Mucosa of rectum (tissue), 2 donors: ENCODE data around the gene CACNA2D2.

Experiments
- H3K27ac ChIP-seq, 2 donors: one replicate each; pipeline ENCODE4 v1.7.0; 2013; ENCODE audit warnings: inconsistent platforms in 2 of 2, low read depth in 2 of 2, low read length in 2 of 2
- H3K27me3 ChIP-seq, 2 donors: one replicate each; pipeline ENCODE4 v1.7.0; 2013; ENCODE audit warnings: low read length in 2 of 2; ENCODE audit not compliant: control insufficient read depth in 2 of 2, insufficient read depth in 2 of 2
- H3K36me3 ChIP-seq, 2 donors: one replicate each; pipeline ENCODE4 v1.7.0; 2013; ENCODE audit warnings: low read length in 2 of 2; ENCODE audit not compliant: control insufficient read depth in 2 of 2, insufficient read depth in 2 of 2
- H3K4me1 ChIP-seq, 2 donors: one replicate each; pipeline ENCODE4 v1.7.0; 2013; ENCODE audit warnings: low read length in 2 of 2, mild to moderate bottlenecking in 1 of 2; ENCODE audit not compliant: control insufficient read depth in 2 of 2, insufficient read depth in 2 of 2
- H3K4me3 ChIP-seq, 2 donors: one replicate each; pipeline ENCODE4 v1.7.0; 2013; ENCODE audit warnings: low read length in 2 of 2
- H3K9ac ChIP-seq, 2 donors: one replicate each; pipeline ENCODE4 v1.7.0; 2013; ENCODE audit warnings: low read length in 2 of 2, low read depth in 1 of 2, mild to moderate bottlenecking in 1 of 2
- H3K9me3 ChIP-seq, 2 donors: one replicate each; pipeline ENCODE4 v1.7.0; 2013; ENCODE audit warnings: low read length in 2 of 2; ENCODE audit not compliant: control insufficient read depth in 2 of 2
- donor health status: healthy.
- donor health status: Normal muscosa, but diverticular disease.

Gene CACNA2D2

DNA sequence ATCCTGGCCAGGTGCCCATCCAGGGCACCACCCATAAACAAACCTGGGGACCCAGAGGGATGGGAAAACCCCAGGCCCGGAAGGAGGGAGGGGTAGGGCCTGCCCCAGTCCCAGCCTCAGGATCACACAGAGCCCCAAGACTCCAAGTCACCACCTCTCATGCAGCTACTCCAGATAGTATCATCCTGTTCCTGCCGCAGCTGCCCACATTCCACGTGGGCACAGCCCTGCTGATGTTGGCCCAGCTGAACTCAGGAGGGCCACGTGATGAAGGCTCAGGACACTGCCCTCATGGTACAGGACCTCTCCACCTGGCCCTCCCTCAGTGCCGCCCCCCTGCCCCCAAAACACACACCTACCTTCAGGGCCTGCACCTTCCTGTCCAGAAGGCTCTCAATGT lies 69.5 kb downstream of the CACNA2D2 start:
- H3K27ac ChIP-seq, result no peak overlapping the region
- no peaks in the 10 kb centered on the region for H3K36me3 ChIP-seq
- H3K4me1 ChIP-seq, result peaks cover 0 to 5% of the 10 kb centered on the region in 2 donors
- H3K4me3 ChIP-seq, result no peak overlapping the region
- H3K27me3 ChIP-seq, result no peaks in the 10 kb centered on the region
- H3K9ac ChIP-seq, result no peak overlapping the region
- no peaks in the 10 kb centered on the region for H3K9me3 ChIP-seq

DNA sequence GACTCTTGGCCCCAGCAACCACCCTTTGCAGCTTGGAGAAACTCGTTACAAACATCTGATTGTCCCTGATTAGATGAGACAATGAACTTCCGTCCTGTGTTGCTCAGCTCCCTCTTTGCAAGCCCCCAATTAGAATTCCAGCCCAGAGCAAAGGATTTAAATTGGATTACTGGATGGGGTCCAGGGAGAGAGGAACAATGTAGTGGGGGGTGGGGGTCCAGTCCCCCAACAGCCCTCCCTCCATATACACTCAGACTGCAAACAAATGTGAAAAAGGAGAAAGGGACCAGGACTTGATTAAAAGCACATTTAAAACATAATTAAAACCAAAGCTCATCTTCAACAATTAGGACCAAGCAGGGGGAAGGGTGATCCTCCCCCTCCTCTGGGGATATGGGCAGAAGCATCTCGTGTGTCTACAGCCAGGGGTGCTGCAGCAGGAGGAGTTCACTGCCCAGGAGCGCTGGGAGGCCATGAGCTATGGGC lies 72.4 kb downstream of the CACNA2D2 start:
- Histone ChIP-seq H3K27ac (no peak overlapping the region), H3K9me3 (no peaks in the 10 kb centered on the region), H3K27me3 (no peaks in the 10 kb centered on the region), H3K4me3 (no peak overlapping the region), H3K4me1 (peaks cover 0 to 8% of the 10 kb centered on the region in 2 donors), H3K36me3 (no peaks in the 10 kb centered on the region), H3K9ac (no peak overlapping the region)

DNA sequence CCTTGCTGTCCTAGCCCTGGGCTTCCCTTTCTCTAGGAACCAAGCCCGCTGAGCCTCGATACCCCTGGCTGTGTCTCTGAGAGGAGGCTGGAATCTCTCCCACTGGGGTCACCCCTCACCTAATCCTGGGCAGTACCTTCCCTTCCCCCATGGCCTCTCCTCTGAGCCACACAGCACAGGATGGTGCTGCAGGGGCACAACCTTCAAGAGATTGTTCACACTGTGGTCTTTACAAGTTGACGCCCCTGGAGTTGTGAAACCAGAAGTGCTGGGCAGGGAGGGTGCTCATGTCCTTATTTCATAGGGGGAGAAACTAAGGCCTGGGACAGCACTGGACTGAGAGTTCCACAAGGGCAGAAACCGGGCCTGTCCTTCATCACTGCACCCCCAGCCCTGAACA lies 73.2 kb downstream of the CACNA2D2 start:
- Histone ChIP-seq H3K36me3 (no peaks in the 10 kb centered on the region), H3K27ac (no peak overlapping the region), H3K4me1 (peaks cover 0 to 10% of the 10 kb centered on the region in 2 donors), H3K9ac (no peak overlapping the region), H3K9me3 (no peaks in the 10 kb centered on the region), H3K27me3 (no peaks in the 10 kb centered on the region), H3K4me3 (no peak overlapping the region)

DNA sequence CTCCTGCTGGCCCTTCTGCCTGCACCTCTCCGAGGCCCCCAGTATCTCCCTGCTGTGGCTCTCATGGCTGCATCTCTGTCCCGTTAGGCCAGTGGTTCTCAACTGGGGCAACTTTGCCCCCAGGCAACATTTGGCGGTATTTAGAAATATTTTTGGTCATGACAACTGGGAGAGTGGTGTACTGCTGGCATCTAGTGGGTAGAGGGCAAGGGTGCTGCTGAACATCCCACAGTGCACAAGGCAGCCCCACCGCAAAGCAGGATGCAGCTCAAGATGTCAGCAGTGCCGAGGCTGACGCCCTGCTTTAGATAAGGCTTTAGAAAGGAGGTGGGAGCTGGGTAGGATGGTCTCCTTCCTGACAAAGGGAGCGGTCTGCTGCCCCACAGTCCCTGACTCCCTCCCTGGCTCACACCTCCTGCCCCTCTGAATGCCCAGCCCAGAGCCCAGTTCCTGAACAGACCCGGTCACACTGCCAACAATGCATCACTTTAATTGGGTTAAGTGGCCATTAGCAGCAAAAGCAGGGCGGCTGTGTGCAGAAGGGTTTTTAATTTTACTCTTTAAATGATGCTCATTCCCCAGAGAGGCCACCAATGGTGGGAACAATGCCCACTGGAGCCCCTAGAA lies 75.3 kb downstream of the CACNA2D2 start:
- Histone ChIP-seq H3K36me3 (no peaks in the 10 kb centered on the region), H3K4me3 (no peak overlapping the region), H3K9ac (no peak overlapping the region), H3K4me1 (peaks cover 0 to 4% of the 10 kb centered on the region in 2 donors), H3K27ac (no peak overlapping the region), H3K9me3 (no peaks in the 10 kb centered on the region), H3K27me3 (no peaks in the 10 kb centered on the region)

DNA sequence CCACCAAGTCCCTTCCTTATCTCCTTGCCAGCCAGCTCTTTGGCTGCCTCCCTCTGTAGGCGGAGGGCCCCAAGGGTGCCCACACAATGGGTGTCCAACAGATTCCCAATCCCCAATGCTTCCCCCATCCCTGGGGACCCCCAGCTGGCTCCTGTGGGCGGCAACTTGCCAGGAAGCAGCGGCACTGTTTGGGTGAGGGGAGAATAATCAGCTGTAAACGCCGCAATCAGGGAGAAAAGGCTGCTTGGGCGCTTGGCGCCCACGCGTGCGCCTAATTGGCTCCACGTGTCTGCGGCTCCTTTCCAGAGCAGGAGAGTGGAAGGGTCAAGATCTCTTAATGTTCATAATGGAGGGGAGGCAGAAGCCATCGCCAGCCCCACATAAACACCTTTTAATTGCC lies 76.2 kb downstream of the CACNA2D2 start:
- H3K27ac ChIP-seq, result no peak overlapping the region

DNA sequence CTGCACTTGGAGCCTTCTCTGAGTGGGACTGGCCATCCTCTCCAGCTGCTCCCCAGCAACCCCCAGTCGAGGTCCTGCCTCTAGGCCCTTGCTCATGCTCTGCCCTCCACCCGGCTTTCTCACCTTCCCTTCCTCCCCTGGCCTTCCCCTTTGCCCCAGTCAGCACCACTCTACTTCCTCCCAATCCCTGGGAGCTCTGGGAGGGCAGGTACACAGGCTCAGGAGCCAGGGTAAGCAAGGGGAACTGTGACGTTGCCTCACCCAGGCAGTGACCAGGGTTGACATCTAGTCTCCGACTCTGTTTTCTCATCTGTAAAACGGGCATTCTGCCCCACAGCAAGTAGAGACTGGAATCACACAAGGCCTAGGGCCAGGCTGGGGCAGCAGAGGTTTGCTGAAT lies 77.5 kb downstream of the CACNA2D2 start:
- H3K36me3 ChIP-seq, result no peaks in the 10 kb centered on the region
- peaks cover 0 to 4% of the 10 kb centered on the region in 2 donors for H3K4me1 ChIP-seq
- H3K27ac ChIP-seq, result no peak overlapping the region
- H3K9me3 ChIP-seq, result no peaks in the 10 kb centered on the region
- no peak overlapping the region for H3K4me3 ChIP-seq
- H3K9ac ChIP-seq, result no peak overlapping the region
- no peaks in the 10 kb centered on the region for H3K27me3 ChIP-seq

More for the DNA sequence above, 76.2 kb downstream of the CACNA2D2 start:
- Histone ChIP-seq H3K9me3 (no peaks in the 10 kb centered on the region), H3K4me1 (peaks cover 0 to 4% of the 10 kb centered on the region in 2 donors), H3K4me3 (no peak overlapping the region), H3K27me3 (no peaks in the 10 kb centered on the region), H3K9ac (no peak overlapping the region), H3K36me3 (no peaks in the 10 kb centered on the region)

DNA sequence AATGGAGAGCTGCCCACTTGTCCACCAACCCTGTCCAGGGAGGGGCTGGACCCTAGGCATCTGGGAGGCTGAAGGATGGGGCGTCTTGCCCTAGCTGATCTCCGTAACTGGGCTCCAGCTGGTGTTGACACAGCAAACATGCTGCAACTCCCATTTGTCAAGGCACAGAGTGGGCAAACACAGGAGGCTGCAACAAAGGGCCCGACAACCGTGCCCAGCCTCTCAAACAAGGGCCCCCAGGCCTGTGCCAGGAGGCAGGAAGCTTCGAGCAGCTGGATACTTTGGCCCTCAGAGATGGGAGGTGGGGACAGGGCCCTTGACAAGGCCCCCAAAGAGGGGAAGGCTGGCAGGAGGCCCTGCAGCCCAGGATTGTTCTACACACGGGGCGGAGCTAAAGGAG lies 79.9 kb downstream of the CACNA2D2 start:
- H3K4me1 ChIP-seq, result peaks cover 0 to 4% of the 10 kb centered on the region in 2 donors
- no peak overlapping the region for H3K4me3 ChIP-seq
- H3K27ac ChIP-seq, result peak overlapping the region in 1 of 2 donors; percentile 9
- no peaks in the 10 kb centered on the region for H3K9me3 ChIP-seq
- H3K36me3 ChIP-seq, result no peaks in the 10 kb centered on the region
- H3K27me3 ChIP-seq, result no peaks in the 10 kb centered on the region
- H3K9ac ChIP-seq, result no peak overlapping the region

DNA sequence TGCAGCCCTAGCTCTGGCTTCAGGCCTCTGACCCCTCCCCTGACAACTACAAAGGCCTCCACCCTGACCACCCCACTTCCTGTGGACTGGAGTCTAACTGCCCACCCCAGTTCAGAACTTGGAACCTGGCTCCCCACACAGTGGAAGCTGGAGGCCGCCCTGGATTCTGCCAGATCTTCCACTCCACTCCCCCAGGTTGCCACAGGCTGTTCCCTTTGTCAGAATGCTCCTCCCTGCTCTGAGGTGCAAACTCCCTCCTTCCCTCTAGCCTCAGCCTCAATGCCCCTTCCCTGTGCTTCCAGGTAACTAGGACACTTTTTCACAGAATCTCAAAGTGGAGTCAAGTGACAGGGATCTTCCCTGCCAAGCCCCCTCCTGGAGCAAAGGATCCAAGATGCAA lies 81.3 kb downstream of the CACNA2D2 start:
- peaks cover 0 to 4% of the 10 kb centered on the region in 2 donors for H3K4me1 ChIP-seq
- H3K27me3 ChIP-seq, result no peaks in the 10 kb centered on the region
- H3K36me3 ChIP-seq, result no peaks in the 10 kb centered on the region
- H3K4me3 ChIP-seq, result no peak overlapping the region
- H3K27ac ChIP-seq, result no peak overlapping the region
- H3K9me3 ChIP-seq, result no peaks in the 10 kb centered on the region
- no peak overlapping the region for H3K9ac ChIP-seq

DNA sequence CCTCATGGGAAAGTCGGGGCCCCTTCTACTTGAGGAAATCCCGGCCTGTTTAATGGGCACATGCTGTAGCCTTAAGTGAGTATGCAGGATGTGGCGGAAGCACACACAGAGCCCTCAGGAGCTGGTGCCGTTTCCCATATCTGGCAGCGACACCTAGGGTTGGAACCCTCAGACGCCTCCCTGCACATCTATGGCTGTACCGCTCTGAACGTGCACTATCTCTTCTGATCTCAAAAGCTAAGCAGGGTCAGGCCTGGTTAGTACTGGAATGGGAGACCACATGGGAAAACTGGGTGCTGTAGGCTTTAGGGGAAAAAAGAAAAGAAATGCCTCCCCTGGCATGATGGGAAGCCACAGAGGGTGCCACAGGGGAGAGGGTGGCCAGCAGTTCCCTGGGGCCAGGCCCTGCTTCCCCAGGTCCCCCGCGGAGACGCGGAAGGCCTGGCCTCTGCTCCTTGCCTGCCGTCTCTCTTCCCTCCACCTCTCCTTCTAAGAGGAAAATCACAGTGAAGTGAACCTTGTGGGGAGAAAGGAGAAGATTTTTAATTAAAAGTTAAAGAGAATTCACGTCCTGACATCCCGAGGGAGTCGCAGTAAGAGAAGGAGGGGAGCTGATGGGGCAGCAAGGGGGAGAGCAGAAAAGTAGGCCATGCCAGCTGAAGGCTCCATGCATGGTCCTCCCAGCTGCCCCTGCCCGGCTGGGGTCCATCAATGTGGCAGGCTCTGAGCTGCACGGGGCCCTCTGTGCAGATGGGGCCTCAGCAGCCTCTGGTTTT lies 83.7 kb downstream of the CACNA2D2 start:
- H3K9ac ChIP-seq, result no peak overlapping the region

DNA sequence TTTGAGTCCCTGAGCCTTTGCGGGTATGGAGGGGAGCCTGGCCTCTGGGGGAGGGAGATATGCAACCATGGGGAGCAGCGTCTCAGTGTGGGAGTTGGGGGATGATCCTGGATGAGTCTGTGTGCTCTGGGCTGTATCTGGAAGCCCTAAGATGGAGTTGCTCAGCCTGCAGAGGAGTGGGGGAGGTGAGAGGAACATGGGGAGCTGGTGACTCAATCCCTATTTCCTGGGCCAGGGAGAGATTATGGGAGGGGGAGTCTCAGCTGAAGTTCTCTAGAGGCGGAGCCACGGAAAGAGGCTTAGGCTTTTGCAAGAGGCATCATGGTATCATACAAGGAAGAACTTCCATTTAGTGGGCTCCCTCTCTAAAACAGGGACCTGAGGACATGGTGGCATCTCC lies 84.6 kb downstream of the CACNA2D2 start:
- Histone ChIP-seq H3K4me1 (no peaks in the 10 kb centered on the region), H3K27me3 (no peaks in the 10 kb centered on the region), H3K4me3 (no peak overlapping the region), H3K27ac (no peak overlapping the region), H3K36me3 (no peaks in the 10 kb centered on the region), H3K9ac (no peak overlapping the region), H3K9me3 (no peaks in the 10 kb centered on the region)

More for the DNA sequence above, 83.7 kb downstream of the CACNA2D2 start:
- H3K4me1 ChIP-seq, result no peaks in the 10 kb centered on the region
- H3K36me3 ChIP-seq, result no peaks in the 10 kb centered on the region
- H3K4me3 ChIP-seq, result no peak overlapping the region
- no peak overlapping the region for H3K27ac ChIP-seq
- H3K9me3 ChIP-seq, result no peaks in the 10 kb centered on the region
- no peaks in the 10 kb centered on the region for H3K27me3 ChIP-seq
